ENCODE results near the gene DCXR. TPM values are rescaled to one million over a fixed set of nuclear protein-coding genes. Genes with fewer than 3 reads are reported as not detected.

Gene DCXR
- total and polyA plus RNA-seq, 2 experiments from 2014 or later: 86.9 to 137 TPM

DNA sequence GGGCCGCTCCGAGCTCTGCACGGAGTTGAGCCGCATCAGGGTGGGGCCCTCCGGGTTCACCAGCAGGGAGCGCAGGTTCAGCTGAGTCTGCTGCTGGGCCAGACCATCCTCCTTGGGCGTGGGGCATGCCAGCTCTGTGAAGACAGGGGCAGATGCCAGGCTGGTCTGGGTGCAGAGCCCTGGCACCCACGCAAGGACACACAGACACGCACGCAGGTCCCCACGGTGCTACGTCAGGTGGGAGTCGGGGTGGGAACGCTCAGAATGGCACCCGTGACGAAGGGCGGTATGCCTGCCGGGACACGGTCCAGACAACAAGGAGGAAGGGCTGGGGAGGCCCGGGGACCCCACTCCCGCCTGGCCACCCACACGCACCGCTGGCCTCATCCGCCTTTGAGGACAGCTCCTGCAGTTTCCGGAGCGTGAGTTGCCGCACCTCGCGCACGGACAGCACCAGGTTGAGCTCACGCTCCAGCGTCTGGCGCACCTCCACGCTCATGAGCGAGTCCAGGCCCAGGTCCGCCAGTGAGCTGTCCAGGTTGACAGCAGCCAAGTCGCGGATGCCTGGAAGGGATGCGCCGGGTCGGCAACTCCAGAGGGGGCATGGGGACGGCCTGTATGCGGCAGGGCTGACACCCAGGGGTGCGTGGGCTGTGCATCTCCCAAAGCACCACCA, 43.4 kb upstream of the DCXR start (continued):
- TF ChIP-seq, protein P1, sequence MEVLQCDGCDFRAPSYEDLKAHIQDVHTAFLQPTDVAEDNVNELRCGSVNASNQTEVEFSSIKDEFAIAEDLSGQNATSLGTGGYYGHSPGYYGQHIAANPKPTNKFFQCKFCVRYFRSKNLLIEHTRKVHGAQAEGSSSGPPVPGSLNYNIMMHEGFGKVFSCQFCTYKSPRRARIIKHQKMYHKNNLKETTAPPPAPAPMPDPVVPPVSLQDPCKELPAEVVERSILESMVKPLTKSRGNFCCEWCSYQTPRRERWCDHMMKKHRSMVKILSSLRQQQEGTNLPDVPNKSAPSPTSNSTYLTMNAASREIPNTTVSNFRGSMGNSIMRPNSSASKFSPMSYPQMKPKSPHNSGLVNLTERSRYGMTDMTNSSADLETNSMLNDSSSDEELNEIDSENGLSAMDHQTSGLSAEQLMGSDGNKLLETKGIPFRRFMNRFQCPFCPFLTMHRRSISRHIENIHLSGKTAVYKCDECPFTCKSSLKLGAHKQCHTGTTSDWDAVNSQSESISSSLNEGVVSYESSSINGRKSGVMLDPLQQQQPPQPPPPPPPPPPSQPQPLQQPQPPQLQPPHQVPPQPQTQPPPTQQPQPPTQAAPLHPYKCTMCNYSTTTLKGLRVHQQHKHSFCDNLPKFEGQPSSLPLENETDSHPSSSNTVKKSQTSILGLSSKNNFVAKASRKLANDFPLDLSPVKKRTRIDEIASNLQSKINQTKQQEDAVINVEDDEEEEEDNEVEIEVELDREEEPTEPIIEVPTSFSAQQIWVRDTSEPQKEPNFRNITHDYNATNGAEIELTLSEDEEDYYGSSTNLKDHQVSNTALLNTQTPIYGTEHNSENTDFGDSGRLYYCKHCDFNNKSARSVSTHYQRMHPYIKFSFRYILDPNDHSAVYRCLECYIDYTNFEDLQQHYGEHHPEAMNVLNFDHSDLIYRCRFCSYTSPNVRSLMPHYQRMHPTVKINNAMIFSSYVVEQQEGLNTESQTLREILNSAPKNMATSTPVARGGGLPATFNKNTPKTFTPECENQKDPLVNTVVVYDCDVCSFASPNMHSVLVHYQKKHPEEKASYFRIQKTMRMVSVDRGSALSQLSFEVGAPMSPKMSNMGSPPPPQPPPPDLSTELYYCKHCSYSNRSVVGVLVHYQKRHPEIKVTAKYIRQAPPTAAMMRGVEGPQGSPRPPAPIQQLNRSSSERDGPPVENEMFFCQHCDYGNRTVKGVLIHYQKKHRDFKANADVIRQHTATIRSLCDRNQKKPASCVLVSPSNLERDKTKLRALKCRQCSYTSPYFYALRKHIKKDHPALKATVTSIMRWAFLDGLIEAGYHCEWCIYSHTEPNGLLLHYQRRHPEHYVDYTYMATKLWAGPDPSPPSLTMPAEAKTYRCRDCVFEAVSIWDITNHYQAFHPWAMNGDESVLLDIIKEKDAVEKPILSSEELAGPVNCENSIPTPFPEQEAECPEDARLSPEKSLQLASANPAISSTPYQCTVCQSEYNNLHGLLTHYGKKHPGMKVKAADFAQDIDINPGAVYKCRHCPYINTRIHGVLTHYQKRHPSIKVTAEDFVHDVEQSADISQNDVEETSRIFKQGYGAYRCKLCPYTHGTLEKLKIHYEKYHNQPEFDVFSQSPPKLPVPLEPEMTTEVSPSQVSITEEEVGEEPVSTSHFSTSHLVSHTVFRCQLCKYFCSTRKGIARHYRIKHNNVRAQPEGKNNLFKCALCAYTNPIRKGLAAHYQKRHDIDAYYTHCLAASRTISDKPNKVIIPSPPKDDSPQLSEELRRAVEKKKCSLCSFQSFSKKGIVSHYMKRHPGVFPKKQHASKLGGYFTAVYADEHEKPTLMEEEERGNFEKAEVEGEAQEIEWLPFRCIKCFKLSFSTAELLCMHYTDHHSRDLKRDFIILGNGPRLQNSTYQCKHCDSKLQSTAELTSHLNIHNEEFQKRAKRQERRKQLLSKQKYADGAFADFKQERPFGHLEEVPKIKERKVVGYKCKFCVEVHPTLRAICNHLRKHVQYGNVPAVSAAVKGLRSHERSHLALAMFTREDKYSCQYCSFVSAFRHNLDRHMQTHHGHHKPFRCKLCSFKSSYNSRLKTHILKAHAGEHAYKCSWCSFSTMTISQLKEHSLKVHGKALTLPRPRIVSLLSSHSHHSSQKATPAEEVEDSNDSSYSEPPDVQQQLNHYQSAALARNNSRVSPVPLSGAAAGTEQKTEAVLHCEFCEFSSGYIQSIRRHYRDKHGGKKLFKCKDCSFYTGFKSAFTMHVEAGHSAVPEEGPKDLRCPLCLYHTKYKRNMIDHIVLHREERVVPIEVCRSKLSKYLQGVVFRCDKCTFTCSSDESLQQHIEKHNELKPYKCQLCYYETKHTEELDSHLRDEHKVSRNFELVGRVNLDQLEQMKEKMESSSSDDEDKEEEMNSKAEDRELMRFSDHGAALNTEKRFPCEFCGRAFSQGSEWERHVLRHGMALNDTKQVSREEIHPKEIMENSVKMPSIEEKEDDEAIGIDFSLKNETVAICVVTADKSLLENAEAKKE (CRISPR knock-in tag; IDR thresholded peaks at IDR 0.05): no peak
- TF ChIP-seq NANOG (IDR thresholded peaks at IDR 0.05; ENCODE audit: borderline replicate concordance) (no peak), EZH2 (IDR thresholded peaks at IDR 0.05; ENCODE audit: low read depth, unreplicated experiment) (no peak), CTCF (conservative IDR thresholded peaks at IDR 0.05; ENCODE audit: low read depth in 2 of 2) (no peak), EZH2phosphoT487 (IDR thresholded peaks at IDR 0.05; ENCODE audit: unreplicated experiment) (no peak), POLR2AphosphoS5 (IDR thresholded peaks at IDR 0.05; ENCODE audit: low read depth) (no peak), CREB1 (CRISPR knock-in tag; IDR thresholded peaks at IDR 0.05; ENCODE audit: low read depth) (no peak), STAT1 (IDR thresholded peaks at IDR 0.05; ENCODE audit: unreplicated experiment) (no peak)

Measured in GM23338 (cell line).